Measurements from ENCODE around the gene OPCML.

OPCML gene

GRCh38 chr11:133382131-133382812 lies 150.0 kb downstream of the OPCML start:
- H3K27ac ChIP-seq: no peak overlapping the region
- H3K9me3 ChIP-seq (ENCODE audit: severe bottlenecking): no peaks in the 10 kb centered on the region
- no peaks in the 10 kb centered on the region for H3K27me3 ChIP-seq (ENCODE audit: insufficient read depth, low read depth, severe bottlenecking)
- H3K36me3 ChIP-seq: no peaks in the 10 kb centered on the region
- TF ChIP-seq, protein P1, sequence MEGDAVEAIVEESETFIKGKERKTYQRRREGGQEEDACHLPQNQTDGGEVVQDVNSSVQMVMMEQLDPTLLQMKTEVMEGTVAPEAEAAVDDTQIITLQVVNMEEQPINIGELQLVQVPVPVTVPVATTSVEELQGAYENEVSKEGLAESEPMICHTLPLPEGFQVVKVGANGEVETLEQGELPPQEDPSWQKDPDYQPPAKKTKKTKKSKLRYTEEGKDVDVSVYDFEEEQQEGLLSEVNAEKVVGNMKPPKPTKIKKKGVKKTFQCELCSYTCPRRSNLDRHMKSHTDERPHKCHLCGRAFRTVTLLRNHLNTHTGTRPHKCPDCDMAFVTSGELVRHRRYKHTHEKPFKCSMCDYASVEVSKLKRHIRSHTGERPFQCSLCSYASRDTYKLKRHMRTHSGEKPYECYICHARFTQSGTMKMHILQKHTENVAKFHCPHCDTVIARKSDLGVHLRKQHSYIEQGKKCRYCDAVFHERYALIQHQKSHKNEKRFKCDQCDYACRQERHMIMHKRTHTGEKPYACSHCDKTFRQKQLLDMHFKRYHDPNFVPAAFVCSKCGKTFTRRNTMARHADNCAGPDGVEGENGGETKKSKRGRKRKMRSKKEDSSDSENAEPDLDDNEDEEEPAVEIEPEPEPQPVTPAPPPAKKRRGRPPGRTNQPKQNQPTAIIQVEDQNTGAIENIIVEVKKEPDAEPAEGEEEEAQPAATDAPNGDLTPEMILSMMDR (IDR thresholded peaks at IDR 0.05; ENCODE audit: low read depth, low read length): no peak
- no peak for DNase-seq
- H3K4me3 ChIP-seq (ENCODE audit: low read depth, low read length): no peak overlapping the region

- TF ChIP-seq, protein P1 (IDR thresholded peaks at IDR 0.05; ENCODE audit: low read depth, low read length): no peak
- Histone ChIP-seq H3K27ac (no peak overlapping the region), H3K9me3 (ENCODE audit: severe bottlenecking) (no peaks in the 10 kb centered on the region), H3K36me3 (no peaks in the 10 kb centered on the region), H3K27me3 (ENCODE audit: insufficient read depth, low read depth, severe bottlenecking) (no peaks in the 10 kb centered on the region), H3K4me3 (ENCODE audit: low read depth, low read length) (no peak overlapping the region)
- DNase-seq: no peak
Observed at GRCh38 chr11:133381761-133382130, 150.6 kb downstream of the OPCML start.

GRCh38 chr11:133366147-133366546 lies 166.2 kb downstream of the OPCML start:
- TF ChIP-seq, protein P1 (IDR thresholded peaks at IDR 0.05; ENCODE audit: low read depth, low read length): no peak
- Histone ChIP-seq H3K27ac (no peak overlapping the region), H3K9me3 (ENCODE audit: severe bottlenecking) (no peaks in the 10 kb centered on the region), H3K27me3 (ENCODE audit: insufficient read depth, low read depth, severe bottlenecking) (peaks cover 7% of the 10 kb centered on the region), H3K4me3 (ENCODE audit: low read depth, low read length) (no peak overlapping the region), H3K36me3 (no peaks in the 10 kb centered on the region)
- DNase-seq: peak; percentile 64

GRCh38 chr11:133362916-133363315 lies 169.4 kb downstream of the OPCML start:
- H3K36me3 ChIP-seq: no peaks in the 10 kb centered on the region
- H3K4me3 ChIP-seq (ENCODE audit: low read depth, low read length): no peak overlapping the region
- peaks cover 4% of the 10 kb centered on the region for H3K27me3 ChIP-seq (ENCODE audit: insufficient read depth, low read depth, severe bottlenecking)
- no peak for DNase-seq
- no peaks in the 10 kb centered on the region for H3K9me3 ChIP-seq (ENCODE audit: severe bottlenecking)
- H3K27ac ChIP-seq: no peak overlapping the region
- TF ChIP-seq, protein P1 (IDR thresholded peaks at IDR 0.05; ENCODE audit: low read depth, low read length): no peak

DNA sequence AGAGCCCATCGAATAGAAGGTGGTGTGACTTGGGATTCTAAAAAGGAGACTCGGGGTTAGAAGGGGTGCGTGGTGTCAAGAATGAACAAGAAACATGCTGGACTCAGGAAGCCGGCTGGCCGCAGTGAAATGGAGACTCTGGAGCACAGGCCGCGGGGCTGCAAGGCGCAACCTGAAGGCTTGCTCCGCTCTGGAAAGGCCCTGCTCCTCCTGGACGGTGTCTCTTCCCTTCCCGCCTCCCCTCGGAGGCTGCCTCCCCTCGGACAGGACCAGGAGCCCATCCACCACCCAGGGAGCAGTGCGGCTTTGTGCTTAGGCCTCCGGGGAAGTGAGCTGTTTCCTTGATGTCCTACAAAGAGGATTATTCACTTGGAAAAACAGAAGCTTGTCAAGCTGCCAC lies 170.1 kb downstream of the OPCML start:
- H3K4me3 ChIP-seq (ENCODE audit: low read depth, low read length): no peak overlapping the region
- TF ChIP-seq, protein P1 (IDR thresholded peaks at IDR 0.05; ENCODE audit: low read depth, low read length): no peak
- no peak overlapping the region for H3K27ac ChIP-seq
- H3K27me3 ChIP-seq (ENCODE audit: insufficient read depth, low read depth, severe bottlenecking): peaks cover 4% of the 10 kb centered on the region
- no peaks in the 10 kb centered on the region for H3K9me3 ChIP-seq (ENCODE audit: severe bottlenecking)
- no peaks in the 10 kb centered on the region for H3K36me3 ChIP-seq
- peak; percentile 37 for DNase-seq

DNA sequence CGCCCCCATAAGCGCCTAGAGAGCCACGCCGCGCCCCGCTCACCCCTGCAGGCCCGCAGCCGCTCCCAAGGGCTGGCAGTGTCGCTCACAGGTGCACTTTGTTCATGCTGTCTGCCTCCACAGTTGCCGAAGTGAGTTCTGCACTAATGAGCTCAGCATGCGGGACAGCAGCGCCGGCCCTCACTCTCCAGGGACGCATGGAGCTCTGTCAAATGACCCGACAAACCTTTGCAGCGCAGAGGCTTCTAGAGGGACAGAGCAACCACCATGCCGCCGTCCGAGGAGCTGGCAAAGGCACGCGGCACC lies 170.7 kb downstream of the OPCML start:
- Histone ChIP-seq H3K27ac (no peak overlapping the region), H3K27me3 (ENCODE audit: insufficient read depth, low read depth, severe bottlenecking) (peaks cover 4% of the 10 kb centered on the region), H3K36me3 (no peaks in the 10 kb centered on the region), H3K4me3 (ENCODE audit: low read depth, low read length) (no peak overlapping the region), H3K9me3 (ENCODE audit: severe bottlenecking) (no peaks in the 10 kb centered on the region)
- TF ChIP-seq, protein P1 (IDR thresholded peaks at IDR 0.05; ENCODE audit: low read depth, low read length): no peak
- no peak for DNase-seq

Data from WERI-Rb-1 (cell line).